Measurements from ENCODE around the gene AQP6.

AQP6 gene

DNA sequence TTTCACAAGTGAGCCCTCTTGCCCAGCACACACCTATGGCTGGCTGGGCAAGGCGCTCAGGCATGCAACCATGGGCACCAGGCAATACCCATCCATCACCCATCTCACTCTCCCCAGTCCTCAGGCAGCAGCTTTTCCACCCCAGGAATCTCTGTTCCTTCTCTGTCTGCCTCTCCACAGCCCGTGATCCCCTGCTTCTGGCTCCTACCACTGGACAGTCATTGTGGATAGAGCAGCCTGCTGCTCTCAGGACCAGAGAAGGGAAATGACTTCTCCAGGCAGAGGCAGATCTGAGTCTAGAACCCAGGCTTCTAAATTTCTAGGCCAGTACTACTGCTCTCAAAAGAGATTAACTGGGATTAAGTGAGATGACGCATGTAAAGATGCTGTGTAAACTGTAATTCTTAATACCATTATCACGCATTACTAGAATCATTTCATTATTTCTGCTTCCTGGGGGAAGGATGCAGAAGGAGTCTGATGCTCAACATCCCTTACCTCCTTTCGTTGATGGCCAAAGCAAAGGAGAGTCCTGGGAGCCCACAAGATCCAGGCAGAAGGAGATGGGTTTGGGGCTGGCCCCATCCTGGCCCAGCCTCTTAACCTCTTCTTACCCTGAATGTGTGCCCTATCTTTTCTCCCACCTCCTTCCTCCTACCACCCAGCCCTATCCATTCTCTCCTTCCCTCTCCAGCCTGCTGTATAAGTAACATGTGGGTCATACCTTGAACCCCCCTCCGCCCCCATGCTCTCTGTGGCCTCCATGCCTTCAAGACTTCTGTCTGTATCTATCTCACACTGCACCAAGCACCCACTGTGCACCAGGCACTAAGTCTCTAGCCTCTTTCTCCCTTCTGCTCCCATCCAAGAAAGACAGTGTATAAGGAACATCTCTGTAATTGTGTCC, 15.8 kb upstream of the AQP6 start:
- DNase-seq: no peak

DNA sequence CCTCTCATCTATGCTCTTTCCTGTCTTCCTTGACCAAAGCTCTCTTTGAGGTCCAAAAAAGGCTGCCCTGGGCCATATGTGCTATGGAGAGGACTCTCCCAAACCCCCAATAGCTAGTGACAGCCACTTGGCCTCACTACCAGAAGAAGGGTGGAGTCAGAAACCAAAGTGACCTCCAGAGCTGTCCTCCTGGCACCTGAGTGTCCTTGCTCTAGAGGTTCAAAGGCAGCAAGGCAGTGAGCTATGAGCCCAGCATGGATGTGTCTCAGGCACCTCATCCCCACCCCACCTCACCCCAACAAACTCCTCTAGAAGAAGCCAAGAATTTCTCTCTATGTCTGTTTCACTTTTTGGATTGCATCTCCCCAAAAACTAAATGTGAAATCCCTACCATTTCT, 15.2 kb upstream of the AQP6 start:
- no peak for DNase-seq

DNA sequence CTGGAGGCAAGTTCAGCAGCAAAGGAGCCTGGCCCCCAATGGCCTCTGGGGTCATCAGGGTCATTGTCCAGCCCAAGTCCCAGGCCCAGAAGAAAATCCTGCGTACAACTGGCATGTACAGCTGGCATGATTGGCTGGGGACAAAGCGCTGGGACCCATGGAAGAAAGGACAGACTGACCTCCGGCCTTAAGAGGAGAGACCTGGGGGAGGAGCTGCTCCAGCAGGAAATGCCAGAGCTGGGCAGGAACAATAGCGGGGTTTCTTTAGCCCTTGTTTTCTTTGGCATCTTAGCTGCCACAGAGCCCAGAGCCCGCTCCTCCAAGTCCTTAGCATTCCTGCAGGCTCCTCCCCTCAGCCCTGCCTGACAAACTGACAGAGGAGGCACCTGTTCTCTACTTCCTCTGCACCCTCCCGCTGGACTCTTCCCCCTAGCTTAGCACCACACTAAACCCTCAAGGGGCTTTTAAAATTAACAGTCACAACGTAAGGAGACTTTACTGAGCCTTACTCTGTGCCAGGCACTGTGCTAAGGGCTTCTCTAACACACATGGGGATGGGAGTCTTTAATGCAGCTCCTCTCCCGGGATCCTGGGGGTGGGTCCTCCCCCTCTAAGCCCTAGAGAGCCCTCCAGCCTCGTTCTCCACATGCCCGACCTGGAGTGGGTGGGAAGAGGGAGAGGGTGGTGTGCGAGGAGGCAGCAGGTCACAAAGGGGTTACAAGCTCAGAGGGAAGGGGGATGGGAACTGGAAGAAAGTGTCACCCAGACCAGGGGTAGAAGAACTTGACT, 12.9 kb upstream of the AQP6 start:
- DNase-seq: peak; percentile 45

DNA sequence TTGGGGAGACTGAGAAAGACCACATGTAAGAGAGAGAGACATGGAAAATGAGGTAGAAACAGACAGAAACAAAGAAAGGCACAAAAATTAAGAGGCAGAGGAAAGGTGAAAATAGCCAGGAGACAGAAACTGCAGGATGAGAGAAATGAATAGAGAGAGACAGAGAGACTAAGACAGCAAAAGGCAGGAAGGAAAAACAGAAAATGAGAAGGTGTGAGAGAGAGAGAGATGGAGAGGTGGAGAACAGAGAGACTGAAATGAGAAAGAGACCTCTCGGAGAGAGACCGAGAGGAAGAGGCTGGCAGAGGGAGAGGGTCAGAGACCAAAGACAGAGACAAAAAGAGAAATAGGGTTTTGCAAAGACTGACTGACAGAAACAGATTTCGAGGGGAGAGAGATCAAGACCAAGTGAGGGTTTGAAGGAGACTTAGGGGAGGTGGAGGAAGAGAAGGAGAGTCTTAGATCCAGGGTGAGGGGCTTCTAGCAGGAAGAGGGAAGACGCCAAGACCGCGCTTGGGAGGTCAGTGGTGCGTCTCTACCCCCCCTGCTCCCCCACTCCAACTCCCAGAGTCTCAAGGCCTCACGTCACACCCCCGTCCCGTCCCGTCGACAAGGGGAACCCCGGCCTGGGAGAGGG, 12.2 kb upstream of the AQP6 start:
- no peak for DNase-seq

DNA sequence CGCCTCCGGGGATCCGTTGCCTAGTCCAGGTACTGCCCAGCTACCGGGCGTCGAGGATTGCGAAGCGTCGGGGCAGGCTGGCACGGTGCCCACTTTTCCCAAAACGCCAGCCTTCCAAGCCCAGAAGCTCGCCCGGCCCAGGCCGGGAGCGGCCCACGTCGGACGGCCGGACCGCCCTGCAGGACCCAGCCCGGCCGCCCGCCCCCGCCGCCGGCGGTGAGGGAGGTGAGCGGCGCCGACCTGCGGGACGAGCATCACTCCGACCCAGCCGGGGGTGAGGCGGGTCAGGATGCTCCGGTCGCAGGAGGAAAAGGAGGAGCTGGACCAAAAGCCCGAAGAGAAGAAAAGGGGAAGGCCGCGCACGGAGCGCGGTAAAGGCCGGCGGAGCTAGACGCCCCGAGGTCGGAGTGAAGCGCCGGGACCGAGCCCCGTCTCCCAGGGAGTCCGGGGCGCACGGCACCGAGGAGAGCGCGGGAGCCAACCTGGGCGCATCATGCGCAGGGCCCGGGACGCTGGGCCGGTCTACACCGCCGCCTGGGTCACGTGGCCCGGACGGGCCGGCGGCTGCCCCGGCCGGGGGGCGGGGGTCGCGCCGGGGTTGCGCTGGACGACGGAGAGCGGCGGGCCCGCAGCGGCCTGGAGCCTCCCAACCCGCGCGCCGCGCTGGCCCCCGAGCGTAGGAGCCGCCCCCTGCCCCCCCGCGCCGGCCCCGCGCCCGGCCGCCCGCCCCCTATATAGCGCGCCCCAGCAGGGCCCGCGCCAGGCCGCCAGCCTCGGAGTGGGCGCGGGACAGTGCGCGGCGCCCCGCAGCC, 11.4 kb upstream of the AQP6 start, which contains the start of gene AQP5:
Gene AQP5, plus strand, starts transcription at position 762 of the 812 bp plus-strand sequence. CDS start 146 bp downstream, outside the sequence.
- DNase-seq: no peak

DNA sequence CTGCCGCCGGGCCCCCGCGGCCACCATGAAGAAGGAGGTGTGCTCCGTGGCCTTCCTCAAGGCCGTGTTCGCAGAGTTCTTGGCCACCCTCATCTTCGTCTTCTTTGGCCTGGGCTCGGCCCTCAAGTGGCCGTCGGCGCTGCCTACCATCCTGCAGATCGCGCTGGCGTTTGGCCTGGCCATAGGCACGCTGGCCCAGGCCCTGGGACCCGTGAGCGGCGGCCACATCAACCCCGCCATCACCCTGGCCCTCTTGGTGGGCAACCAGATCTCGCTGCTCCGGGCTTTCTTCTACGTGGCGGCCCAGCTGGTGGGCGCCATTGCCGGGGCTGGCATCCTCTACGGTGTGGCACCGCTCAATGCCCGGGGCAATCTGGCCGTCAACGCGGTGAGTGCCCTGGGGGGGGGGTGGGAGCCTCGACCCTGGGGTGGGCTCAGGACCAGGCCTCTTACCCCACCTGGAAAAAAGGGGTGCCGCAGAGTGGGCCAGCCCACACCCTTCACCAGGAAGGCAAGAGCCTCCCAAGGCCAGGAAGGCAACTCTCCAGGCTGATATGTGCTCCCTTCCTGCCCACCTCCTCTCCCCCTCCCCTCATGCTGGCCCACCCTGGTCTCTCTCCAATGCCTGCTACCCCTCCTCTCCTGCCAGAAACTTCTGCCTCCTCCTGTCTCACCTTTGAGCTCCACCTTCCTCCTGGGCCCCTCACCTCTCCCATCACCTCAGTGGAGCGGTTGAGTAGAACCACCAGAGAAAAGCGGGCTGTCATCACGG, 10.6 kb upstream of the AQP6 start:
- DNase-seq: no peak

DNA sequence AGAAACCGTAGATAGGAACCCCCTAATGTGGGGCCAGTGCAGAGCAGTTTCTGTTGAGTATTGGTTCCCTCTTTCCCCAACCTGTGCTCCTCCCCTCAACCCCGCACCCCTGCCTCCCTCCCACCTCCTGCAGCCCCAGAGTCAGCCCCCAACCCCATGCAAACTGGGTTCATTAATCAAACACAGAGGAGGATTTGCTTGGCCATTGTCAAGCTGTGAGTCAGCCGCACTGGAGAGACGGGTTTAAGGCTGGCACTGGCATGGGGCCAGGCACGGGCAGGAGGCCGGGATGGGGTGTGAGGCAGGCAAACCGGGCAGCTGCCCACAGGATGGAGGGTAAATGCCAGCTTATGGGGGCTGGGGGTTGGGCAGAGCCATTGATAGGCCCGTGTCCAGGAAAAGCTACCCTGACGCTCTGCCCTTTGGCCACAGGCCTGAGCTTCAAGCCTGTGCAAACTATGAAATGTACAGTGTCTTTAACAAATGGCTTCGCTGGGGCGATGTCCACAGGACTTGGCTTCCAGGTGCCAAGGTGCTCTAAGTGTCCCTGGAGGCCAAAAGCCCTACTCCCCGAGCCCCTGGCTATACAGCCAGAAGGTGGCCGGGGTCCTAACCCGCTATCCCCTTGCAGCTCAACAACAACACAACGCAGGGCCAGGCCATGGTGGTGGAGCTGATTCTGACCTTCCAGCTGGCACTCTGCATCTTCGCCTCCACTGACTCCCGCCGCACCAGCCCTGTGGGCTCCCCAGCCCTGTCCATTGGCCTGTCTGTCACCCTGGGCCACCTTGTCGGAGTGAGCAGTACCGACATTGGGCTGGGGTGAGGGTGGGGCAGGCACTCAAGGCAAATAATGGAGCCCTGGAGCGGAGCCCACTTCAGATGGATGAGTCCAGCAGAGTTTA, 9.6 kb upstream of the AQP6 start:
- peak; percentile 22 for DNase-seq

DNA sequence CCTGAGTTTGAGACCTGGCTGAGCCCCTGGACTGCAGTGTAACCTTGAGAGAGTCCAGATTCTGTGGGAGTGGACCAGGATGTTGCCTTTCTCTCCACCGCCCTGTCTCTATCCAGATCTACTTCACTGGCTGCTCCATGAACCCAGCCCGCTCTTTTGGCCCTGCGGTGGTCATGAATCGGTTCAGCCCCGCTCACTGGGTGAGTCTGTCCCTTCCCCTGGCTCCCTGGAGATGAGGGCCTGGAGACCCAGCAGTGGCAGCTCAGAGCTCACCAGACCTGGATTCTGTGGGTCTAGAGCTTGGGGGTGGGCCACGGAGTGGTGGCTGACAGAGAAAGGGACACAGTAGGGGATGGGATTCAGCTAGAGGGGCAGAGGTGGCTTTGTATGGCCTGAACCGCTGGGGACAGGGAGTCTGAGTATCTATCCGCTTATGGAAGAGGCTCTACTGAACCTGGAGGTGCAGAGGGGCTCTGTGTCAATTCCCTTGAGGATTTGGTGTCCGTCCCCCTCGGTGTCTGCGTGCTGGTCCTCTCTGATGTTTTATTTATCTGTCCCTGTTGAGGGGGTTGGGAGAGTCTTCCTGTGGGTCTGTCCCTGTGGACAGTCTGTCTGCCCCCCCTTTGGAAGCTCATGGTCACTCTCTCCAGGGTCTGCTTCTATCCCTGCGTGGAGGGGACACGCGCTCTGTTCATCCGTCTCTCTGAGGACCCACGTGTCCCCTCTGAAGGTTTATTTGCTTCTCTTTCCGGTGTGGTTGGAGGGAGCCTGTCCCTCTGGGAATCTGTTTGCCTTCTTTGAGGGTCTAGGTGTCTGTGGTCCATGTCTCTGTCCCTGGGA, 8.6 kb upstream of the AQP6 start:
- no peak for DNase-seq

DNA sequence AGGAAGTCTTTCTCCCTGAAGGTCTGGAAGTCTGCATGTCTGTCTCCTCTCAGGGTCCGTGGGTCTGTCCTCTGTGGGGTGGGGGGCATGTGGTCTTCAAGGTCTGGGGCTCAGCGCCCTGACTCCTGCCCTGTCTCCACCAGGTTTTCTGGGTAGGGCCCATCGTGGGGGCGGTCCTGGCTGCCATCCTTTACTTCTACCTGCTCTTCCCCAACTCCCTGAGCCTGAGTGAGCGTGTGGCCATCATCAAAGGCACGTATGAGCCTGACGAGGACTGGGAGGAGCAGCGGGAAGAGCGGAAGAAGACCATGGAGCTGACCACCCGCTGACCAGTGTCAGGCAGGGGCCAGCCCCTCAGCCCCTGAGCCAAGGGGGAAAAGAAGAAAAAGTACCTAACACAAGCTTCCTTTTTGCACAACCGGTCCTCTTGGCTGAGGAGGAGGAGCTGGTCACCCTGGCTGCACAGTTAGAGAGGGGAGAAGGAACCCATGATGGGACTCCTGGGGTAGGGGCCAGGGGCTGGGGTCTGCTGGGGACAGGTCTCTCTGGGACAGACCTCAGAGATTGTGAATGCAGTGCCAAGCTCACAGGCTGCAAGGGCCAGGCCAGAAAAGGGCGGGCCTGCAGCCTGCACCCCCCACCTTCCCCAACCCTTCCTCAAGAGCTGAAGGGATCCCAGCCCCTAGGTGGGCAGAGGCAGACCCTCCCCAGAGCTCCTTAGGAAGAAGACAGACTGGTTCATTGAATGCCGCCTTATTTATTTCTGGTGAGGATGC, 7.7 kb upstream of the AQP6 start:
- DNase-seq: no peak

DNA sequence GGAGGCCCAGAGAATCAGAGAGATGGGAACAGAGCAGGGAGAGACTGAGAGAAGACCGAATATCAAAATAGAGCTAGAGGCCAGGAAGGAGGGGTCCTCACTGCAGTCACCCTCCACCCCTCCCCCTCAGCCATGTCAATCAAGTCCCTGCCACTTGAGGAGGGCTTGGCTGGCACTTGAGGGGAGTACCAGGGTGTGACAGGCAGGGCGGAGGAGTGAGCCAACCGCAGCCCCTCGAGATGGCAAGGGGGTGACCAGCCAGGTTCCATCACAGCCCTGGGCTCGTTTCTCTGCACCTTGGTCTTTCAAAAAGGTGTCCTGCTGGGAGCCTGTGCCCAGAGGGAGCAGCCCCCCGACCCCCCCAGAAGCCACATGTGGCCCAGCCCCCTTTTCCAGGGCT, 6.9 kb upstream of the AQP6 start:
- no peak for DNase-seq

DNA sequence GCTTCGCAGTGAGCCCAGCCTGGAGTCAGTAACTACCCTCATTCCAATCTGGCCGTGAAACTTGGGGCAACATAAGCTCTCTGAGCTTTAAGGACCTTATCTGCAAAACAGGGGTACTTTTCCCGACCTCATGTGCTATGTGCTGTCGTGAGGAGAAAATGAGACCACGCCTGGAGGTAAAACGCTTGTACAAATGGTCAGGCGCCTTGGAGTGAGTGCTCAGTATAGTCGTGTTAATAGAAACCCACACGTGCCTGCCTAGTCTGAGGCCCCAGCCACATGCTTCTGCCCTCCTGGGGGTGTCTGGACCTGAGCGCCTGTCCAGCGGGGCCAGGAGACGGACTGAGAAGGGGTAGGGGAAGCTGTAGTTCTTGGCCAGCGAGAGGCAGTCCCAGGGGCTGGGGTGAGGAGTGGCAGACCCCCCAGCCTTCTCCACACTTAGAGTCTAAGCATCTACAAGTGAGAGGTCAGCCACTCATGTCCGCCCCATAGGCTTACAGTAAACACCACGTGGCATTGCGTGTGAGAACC, 6.2 kb upstream of the AQP6 start:
- DNase-seq: no peak

DNA sequence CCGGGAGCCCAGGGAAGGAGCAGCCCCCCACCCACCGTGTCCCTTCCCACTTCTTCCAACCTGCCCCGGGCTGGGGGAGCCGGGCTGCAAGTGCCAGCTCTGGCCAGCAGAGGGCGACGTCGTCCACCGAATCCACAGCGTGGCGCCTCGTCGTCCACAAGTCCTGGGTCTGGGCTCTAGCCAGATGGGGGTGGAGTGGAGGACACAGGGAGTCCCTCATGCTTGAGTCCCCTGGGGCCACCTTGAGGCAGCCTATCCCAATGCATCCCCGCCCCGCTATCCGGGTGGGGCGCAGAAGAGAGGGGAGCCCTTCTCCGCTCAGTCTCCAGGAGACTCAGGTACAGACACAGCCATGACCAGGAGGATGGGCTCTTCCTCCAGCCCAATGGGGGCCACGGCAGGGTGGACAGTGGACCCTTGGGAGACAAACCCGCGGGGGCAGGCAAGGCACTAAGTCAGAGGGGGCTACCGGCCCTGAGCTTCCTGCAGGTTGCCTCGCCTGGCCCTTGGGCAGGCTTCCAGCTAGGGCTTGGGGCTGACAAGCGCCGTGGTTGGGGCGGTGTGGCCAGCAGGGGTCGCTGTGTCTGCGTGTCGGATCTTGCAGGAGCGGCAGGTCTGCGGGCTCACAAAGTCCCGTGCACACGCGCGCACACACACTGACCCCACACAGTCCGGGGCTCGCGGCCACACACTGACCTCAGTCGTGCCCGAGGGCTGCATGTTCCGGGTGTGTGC, 5.5 kb upstream of the AQP6 start:
- peak; percentile 85 for DNase-seq

DNA sequence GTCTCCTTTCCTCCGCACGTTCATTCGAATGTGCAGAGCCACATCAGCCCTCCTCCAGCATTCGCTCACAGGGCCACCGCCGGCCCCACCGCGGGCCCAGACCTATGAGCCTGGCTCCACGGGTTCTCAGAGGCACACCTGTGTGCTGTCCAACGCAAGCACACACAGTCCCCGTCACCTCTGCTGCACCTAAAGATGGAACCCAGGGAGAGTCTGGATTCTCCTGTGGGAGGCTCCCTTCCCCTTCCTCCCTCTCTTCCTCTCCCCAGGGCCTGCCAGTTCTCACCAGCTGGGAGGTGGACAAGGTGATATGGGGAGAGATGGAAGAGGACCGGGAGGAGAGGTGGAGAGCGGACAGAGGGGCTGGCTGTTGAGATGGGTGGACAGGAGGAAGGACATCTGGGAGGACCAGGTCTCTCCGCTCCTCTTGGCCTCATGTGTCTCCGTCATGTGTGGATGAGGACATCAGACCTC, 4.9 kb upstream of the AQP6 start:
- no peak for DNase-seq

DNA sequence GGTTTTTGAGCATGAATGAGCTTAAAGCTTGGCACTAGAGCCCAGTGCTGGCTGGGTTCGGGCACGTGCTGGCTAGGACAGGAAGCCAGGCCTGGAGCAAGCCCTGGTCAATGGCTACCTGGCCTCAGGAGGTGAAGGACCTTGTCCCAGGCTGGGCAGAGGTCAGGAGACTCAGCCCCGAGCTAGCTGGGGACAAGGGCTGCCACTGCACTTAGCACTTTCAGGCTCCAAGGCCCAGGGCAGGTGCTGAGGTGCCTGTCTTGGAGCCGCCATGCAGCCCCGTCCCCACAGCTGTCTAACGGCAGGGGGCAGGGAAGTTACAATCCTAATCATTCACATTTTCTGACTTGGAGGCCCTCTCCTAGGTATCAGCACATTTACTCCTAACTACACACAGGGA, 4.3 kb upstream of the AQP6 start:
- DNase-seq: no peak

DNA sequence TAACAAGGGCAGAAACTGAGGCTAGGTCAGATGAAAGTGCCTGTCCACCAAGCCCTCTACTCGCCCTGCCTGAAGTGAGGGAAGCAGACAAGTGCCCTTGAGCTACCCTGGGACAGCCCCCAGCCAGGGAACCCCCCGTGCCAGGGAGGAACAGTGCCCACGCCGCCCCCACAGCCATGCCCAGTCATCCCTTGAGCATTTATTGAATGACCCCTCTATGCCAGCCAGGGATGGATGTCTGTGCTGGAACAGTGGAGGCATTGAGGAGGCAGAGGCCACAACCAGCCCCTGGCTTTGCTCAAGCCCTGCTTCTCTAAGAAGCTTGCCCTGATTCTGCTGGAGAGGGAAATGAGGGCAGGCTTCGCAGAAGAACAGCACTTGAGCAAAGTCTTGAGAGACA, 3.7 kb upstream of the AQP6 start:
- DNase-seq: no peak

DNA sequence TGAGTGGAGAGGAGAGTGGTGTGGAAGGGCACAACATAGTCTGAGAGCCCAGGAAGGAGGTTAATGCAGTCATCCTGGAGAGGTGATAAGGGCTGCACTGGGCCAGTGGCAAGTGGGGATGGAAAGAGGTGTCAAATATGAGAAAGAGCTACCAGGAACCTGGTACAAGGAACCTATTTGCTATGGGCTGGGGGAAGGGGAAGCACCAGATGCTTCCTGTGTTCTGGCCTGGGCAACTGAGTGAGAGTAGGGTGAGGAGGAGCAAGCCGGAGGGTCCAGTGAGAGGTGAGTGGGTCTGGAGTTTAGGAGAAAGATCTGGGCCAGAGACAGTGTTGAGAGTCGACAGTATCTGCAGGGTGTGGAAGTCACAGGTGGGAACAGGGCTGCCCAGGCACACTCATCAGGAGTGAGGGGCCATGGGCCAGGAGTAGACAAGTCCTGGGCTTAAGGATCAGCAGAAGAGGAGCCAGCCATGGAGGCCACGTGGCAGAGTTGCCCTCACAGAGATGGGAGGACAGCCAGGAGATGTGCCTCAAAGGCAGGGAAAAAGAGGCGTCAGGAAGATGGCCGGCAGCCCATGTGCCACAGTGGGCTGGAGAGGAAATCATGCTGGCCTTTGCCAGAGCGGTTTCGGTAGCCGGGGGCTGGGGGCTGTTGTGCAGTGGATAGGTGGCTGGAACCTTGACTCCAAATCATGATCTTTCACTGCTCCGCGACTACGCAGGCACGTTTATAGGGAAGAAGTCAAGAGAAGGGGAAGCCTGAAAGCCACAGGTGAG, 2.9 kb upstream of the AQP6 start:
- no peak for DNase-seq

DNA sequence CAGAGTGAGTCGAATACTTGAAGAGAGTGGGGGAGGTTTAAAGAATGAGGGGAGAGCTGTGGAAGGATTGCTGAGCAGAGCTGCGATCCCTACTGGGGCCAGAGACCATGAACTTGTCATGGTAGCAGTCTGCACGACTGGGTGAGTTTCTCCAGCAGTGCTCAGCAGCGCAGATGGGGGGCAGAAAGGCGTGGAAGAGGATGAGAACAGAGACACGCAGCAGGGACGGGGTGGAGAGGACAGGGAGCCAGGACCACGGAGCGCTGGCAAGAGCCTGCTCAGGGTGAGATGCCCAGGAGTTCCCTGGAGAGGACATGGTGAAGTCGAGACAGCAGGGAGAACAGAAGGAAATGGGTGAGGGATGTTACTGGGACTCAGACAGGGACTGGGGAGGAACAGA, 2.1 kb upstream of the AQP6 start:
- DNase-seq: no peak

All from fibroblast of skin of scalp (primary cell).